ENCODE data around the gene CRNN.

DNA sequence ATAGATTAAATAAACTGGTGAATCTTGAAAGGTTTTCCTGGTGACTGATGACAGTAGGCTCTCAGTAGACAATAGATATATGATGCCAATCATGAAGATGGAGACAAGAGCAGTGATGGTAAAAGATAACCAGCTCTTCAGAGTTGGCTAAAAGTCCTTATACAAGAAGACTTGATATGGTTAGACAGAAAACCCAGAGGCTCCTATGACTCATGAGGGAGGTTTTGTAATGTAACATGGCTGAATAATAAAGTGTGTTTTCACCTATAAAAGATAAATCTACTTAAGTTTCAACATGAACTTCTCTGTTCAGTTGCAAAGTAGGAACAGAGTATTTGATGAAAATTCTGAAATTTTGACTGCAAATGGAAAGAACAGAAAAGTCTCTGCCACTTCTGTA lies 12.7 kb upstream of the CRNN start:
- TF ChIP-seq EP300 (IDR thresholded peaks at IDR 0.05) (no peak), POLR2A (IDR thresholded peaks at IDR 0.05) (no peak), POLR2AphosphoS5 (IDR thresholded peaks at IDR 0.05) (no peak)

All from gastroesophageal sphincter (tissue), 2 donors.